ENCODE data around the gene HEATR5A.

The HEATR5A gene

DNA sequence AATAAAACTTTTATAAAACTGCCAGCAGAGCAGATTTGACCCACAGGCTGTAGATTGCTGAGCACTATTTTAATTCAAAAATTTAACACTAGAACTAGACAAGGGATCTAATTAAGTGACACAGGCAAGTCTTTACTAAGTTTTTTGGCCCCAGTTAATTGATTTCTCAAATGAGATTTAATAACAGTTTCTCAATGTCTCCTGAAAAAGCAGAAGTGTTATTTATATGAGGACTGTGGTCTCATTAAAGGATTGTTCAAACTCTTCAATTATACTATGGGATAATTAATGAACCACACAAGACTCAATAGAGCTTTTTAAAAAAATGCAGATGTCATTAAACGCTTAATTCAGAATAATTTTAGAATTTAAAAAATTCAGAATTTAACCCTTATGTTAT is 1.9 kb downstream of the HEATR5A start:
- no peak overlapping the region for H3K4me2 ChIP-seq (ENCODE audit: insufficient read depth, low read length)
- H3K9ac ChIP-seq (ENCODE audit: low read depth, low read length) = no peak overlapping the region
- H3K9me3 ChIP-seq (ENCODE audit: insufficient read depth, low read length, severe bottlenecking) = no peaks in the 10 kb centered on the region
- peaks cover 13% of the 10 kb centered on the region for H3K4me1 ChIP-seq (ENCODE audit: insufficient read depth, low read length)
- H2AFZ ChIP-seq (ENCODE audit: low read depth, low read length) = no peak overlapping the region
- H4K20me1 ChIP-seq (ENCODE audit: insufficient read depth, low read length) = no peaks in the 10 kb centered on the region
- H3K4me3 ChIP-seq (ENCODE audit: low read depth in 1 of 2, low read length in 2 of 2) = no peak overlapping the region
- TF ChIP-seq, protein P1, sequence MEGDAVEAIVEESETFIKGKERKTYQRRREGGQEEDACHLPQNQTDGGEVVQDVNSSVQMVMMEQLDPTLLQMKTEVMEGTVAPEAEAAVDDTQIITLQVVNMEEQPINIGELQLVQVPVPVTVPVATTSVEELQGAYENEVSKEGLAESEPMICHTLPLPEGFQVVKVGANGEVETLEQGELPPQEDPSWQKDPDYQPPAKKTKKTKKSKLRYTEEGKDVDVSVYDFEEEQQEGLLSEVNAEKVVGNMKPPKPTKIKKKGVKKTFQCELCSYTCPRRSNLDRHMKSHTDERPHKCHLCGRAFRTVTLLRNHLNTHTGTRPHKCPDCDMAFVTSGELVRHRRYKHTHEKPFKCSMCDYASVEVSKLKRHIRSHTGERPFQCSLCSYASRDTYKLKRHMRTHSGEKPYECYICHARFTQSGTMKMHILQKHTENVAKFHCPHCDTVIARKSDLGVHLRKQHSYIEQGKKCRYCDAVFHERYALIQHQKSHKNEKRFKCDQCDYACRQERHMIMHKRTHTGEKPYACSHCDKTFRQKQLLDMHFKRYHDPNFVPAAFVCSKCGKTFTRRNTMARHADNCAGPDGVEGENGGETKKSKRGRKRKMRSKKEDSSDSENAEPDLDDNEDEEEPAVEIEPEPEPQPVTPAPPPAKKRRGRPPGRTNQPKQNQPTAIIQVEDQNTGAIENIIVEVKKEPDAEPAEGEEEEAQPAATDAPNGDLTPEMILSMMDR (IDR thresholded peaks at IDR 0.05; ENCODE audit: borderline replicate concordance, extremely low read depth, low read length, poor library complexity, severe bottlenecking) = no peak
- no peak for TF ChIP-seq EZH2 (IDR thresholded peaks at IDR 0.05; ENCODE audit: borderline replicate concordance, low read depth, low read length, severe bottlenecking)
- DNase-seq (no peak), ATAC-seq (ENCODE audit: insufficient read depth, low read depth) (no peak)
- no peak overlapping the region for H3K27ac ChIP-seq (ENCODE audit: low read length)
- no peaks in the 10 kb centered on the region; the same call in 1 of the 2 replicates for H3K36me3 ChIP-seq (ENCODE audit: insufficient read depth, low read length)
- H3K79me2 ChIP-seq (ENCODE audit: insufficient read depth, low read length) = no peaks in the 10 kb centered on the region
- H3K27me3 ChIP-seq (ENCODE audit: insufficient read depth, low read length, poor library complexity) = no peaks in the 10 kb centered on the region

DNA sequence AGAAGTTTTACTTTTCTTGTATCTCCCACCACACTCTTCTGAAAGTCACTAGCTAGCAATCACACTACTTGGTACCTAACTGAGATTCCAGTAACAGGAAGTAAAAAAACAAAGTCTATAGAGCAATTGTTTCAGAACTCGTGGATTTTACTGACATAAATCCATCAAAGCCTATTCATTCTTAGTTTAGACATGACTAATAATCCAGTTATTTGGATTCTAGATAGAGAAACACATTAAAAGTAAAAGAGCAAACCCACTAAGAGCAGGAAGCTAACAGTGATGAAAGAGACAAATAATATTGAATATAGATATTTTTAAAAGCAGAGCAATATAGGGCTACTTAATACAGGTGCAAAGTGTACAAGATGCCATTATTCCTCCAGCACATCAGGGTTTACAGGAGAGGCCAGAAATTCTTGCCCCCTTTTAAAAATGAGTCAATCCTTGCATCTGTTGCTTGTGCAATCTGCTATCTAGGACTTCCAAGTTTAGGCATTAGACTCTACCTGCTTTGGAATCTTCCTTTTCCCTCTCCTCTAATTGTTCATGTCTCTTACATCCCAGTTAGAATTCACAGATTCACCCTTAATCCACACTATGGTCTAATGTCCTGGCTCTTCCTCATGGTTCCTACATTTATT is 6.0 kb downstream of the HEATR5A start:
- no peak overlapping the region for H2AFZ ChIP-seq (ENCODE audit: low read depth, low read length)
- no peaks in the 10 kb centered on the region for H3K79me2 ChIP-seq (ENCODE audit: insufficient read depth, low read length)
- DNase-seq (no peak), ATAC-seq (ENCODE audit: insufficient read depth, low read depth) (no peak)
- H3K27ac ChIP-seq (ENCODE audit: low read length) = no peak overlapping the region
- H4K20me1 ChIP-seq (ENCODE audit: insufficient read depth, low read length) = no peaks in the 10 kb centered on the region
- H3K4me1 ChIP-seq (ENCODE audit: insufficient read depth, low read length) = peaks cover 4% of the 10 kb centered on the region; the same call in 1 of the 2 replicates
- TF ChIP-seq, protein P1 (IDR thresholded peaks at IDR 0.05; ENCODE audit: borderline replicate concordance, extremely low read depth, low read length, poor library complexity, severe bottlenecking) = no peak
- TF ChIP-seq EZH2 (IDR thresholded peaks at IDR 0.05; ENCODE audit: borderline replicate concordance, low read depth, low read length, severe bottlenecking) = no peak
- H3K36me3 ChIP-seq (ENCODE audit: insufficient read depth, low read length) = no peaks in the 10 kb centered on the region
- H3K9ac ChIP-seq (ENCODE audit: low read depth, low read length) = no peak overlapping the region
- H3K4me2 ChIP-seq (ENCODE audit: insufficient read depth, low read length) = no peak overlapping the region
- H3K9me3 ChIP-seq (ENCODE audit: insufficient read depth, low read length, severe bottlenecking) = no peaks in the 10 kb centered on the region
- H3K4me3 ChIP-seq (ENCODE audit: low read depth in 1 of 2, low read length in 2 of 2) = no peak overlapping the region
- no peaks in the 10 kb centered on the region for H3K27me3 ChIP-seq (ENCODE audit: insufficient read depth, low read length, poor library complexity)

DNA sequence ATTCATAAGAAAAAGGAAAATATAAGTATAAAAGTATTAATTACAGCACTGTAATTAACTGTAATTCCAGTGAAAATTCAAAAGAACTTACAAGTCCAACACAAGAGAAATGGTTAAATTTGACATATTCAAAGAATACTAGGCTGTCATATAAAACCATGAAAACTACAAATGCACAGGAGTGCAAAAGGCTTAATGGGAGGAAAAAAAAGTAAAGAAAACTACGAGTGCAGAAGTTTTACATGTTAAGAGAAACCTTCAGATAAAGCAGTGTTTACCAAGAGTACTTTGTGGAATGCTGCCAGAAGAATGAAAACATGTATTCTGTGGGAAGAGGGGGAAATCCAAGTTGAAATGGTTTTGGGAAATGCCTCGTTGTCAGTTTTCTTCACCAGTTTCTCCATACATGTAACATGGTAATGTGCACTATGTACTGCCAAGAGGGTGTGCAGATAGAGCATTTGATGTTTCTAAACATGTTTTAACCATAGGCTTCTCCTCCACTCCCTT is 9.1 kb downstream of the HEATR5A start:
- no peaks in the 10 kb centered on the region for H3K36me3 ChIP-seq (ENCODE audit: insufficient read depth, low read length)
- no peak overlapping the region for H3K4me3 ChIP-seq (ENCODE audit: low read depth in 1 of 2, low read length in 2 of 2)
- TF ChIP-seq EZH2 (IDR thresholded peaks at IDR 0.05; ENCODE audit: borderline replicate concordance, low read depth, low read length, severe bottlenecking) = no peak
- TF ChIP-seq, protein P1 (IDR thresholded peaks at IDR 0.05; ENCODE audit: borderline replicate concordance, extremely low read depth, low read length, poor library complexity, severe bottlenecking) = no peak
- DNase-seq (no peak), ATAC-seq (ENCODE audit: insufficient read depth, low read depth) (no peak)
- H4K20me1 ChIP-seq (ENCODE audit: insufficient read depth, low read length) = no peaks in the 10 kb centered on the region
- H3K4me1 ChIP-seq (ENCODE audit: insufficient read depth, low read length) = no peaks in the 10 kb centered on the region
- no peaks in the 10 kb centered on the region for H3K9me3 ChIP-seq (ENCODE audit: insufficient read depth, low read length, severe bottlenecking)
- H3K9ac ChIP-seq (ENCODE audit: low read depth, low read length) = no peak overlapping the region
- no peak overlapping the region for H3K27ac ChIP-seq (ENCODE audit: low read length)
- no peaks in the 10 kb centered on the region for H3K79me2 ChIP-seq (ENCODE audit: insufficient read depth, low read length)
- H3K4me2 ChIP-seq (ENCODE audit: insufficient read depth, low read length) = no peak overlapping the region
- H3K27me3 ChIP-seq (ENCODE audit: insufficient read depth, low read length, poor library complexity) = no peaks in the 10 kb centered on the region
- H2AFZ ChIP-seq (ENCODE audit: low read depth, low read length) = no peak overlapping the region
